ENCODE results near the gene POLR2C. TPM values are rescaled to one million over a fixed set of nuclear protein-coding genes. Genes with fewer than 3 reads are reported as not detected.
A peak's percentile ranks its signal among the peaks of the same experiment; 100 is the strongest.

Gene POLR2C
- total RNA-seq, 1 experiment from 2014 or later: 240 TPM

DNA sequence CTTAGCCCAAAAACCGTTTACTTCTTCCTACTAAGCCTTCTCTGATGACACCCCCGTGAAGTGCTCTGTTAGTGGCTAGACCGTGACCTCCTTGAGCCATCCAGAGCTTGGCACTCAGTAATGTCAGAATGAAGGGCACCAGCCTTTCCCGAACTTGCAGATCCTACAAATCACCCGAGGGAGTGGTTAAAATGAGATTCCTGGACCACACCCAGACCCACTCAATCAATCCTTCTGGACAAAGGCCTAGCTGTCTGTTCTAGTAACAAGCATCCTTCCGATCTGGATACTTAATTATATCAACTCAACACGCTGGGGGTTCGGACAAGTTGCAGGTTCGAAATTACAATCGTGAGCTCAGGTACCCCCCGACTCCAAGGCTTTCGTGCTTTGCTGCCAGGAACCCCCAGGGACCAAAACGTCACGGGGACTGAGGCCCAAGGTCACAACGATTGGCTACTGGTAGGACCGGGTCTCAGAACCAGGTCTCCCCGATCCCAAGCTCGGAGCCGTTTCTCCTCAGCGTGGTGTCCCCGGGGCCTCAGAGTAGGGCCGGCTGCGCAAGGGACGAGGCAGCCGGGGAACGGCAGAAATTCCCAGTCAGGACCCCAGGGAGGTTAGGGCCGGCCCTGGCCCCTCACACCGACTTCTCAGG lies 15.8 kb upstream of the POLR2C start:
- in situ Hi-C loops (cut with HindIII; ENCODE audit: low sequenced_read_pairs): no loop called here
- DNase-seq (ENCODE audit: low spot score): peak; percentile 49

DNA sequence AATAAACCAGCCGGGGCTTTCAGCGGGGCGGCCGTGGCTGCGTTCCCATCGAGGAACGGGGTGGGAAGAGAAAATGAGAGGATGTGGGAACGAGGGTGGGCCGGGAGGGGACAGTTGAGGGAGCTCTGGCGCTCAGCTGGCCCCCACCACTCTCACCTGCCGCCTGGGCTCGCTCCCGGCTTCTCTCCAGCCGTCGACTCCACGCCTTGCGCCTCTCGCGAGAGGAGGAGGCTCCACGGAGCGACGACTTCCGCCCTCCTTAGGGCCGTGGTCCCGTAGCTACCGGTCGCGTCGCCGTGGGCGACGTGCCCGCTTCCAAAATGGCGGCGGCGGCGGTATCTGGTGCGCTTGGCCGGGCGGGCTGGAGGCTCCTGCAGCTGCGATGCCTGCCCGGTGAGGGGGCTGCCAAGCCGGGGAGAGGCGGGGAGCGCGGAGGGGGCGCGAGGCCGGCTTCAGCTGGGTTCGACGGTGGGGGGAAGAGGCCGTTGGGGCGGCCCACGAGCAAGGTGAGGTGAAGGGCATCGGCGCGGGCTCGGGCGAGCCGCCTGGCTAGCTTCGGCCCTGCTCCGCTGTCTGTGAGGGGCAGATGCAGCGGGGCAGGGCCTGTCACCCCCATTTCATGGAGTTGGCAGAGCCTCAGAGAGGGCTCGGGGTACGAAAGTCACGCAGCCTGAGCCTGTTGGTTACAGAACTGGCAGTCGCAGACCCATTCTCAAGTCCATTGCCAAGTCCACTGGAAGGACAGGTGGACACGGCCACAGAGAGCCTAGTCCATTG lies 15.1 kb upstream of the POLR2C start, which contains the start of the genes CIAPIN1 and COQ9:
TSS of gene CIAPIN1 (minus strand) at position 200 of the 777 bp plus-strand sequence. CDS start 6,457 bp downstream, outside the sequence.
TSS of gene COQ9 (plus strand) at position 294 of the 777 bp plus-strand sequence. CDS start at position 321, 27 bp downstream.
- in situ Hi-C loops (cut with HindIII; ENCODE audit: low sequenced_read_pairs): no loop called here
- peak; percentile 94 for DNase-seq (ENCODE audit: low spot score)

GRCh38 chr16:57452021-57452420 lies 10.5 kb upstream of the POLR2C start:
- in situ Hi-C loops (cut with HindIII; ENCODE audit: low sequenced_read_pairs): no loop called here
- DNase-seq (ENCODE audit: low spot score): no peak

GRCh38 chr16:57462978-57463362 lies 491 bp downstream of the POLR2C start:
- DNase-seq (ENCODE audit: low spot score): no peak
- in situ Hi-C loops (cut with HindIII; ENCODE audit: low sequenced_read_pairs): no loop called here

DNA sequence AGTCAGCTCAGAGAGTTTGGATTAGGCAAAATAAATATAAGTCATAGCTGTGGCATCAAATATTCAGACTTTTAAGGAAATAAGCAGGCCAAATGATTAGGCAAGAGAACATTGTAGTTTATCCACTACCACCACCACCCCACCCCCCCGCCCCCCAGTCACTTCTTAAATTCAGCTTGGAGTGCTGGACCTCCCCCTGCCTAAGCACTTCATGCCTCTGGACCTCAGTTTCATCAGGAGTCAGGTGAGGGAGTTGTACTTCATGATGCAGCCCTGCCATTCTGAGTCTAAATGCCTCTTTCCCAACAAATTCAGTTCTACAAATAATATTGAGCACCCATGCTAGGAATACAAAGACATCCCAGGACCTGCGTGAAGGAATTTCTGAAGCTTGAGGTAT lies 2.0 kb downstream of the POLR2C start:
- no peak for DNase-seq (ENCODE audit: low spot score)
- in situ Hi-C loops (cut with HindIII; ENCODE audit: low sequenced_read_pairs): no loop called here

- in situ Hi-C loops (cut with HindIII; ENCODE audit: low sequenced_read_pairs): no loop called here
Observed at GRCh38 chr16:57468346-57468745, 5.9 kb downstream of the POLR2C start.

GRCh38 chr16:57469046-57469445 lies 6.6 kb downstream of the POLR2C start:
- DNase-seq (ENCODE audit: low spot score): no peak
- in situ Hi-C loops (cut with HindIII; ENCODE audit: low sequenced_read_pairs): no loop called here

More at GRCh38 chr16:57468346-57468745, 5.9 kb downstream of the POLR2C start:
- no peak for DNase-seq (ENCODE audit: low spot score)

DNA sequence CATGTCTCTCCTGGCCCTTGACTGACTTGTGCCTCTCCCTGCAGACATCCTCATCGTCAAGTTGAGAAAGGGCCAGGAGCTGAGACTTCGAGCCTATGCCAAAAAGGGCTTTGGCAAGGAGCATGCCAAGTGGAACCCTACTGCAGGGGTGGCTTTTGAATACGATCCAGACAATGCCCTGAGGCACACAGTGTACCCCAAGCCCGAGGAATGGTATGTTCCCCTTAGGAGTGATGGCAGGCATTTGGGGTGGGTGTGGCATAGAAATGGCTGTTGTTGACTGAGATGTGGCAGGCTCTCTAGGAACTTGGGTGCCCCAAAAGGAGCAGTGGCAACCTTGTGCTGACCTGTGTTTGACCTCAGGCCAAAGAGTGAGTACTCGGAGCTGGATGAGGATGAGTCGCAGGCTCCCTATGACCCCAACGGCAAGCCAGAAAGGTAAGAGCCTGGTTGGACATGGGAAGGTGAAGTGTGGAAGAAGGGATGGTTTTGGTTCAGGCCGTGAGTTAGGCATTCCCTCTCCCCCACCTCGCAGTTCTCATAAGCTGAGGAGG lies 7.5 kb downstream of the POLR2C start:
- no peak for DNase-seq (ENCODE audit: low spot score)
- in situ Hi-C loops (cut with HindIII; ENCODE audit: low sequenced_read_pairs): no loop called here

- in situ Hi-C loops (cut with HindIII; ENCODE audit: low sequenced_read_pairs): no loop called here
- no peak for DNase-seq (ENCODE audit: low spot score)
Observed at GRCh38 chr16:57470711-57471110, 8.2 kb downstream of the POLR2C start.

GRCh38 chr16:57471209-57471608 lies 8.7 kb downstream of the POLR2C start:
- DNase-seq (ENCODE audit: low spot score): no peak
- in situ Hi-C loops (cut with HindIII; ENCODE audit: low sequenced_read_pairs): no loop called here

GRCh38 chr16:57471852-57472664 lies 9.6 kb downstream of the POLR2C start:
- DNase-seq (ENCODE audit: low spot score): no peak
- in situ Hi-C loops (cut with HindIII; ENCODE audit: low sequenced_read_pairs): no loop called here

DNA sequence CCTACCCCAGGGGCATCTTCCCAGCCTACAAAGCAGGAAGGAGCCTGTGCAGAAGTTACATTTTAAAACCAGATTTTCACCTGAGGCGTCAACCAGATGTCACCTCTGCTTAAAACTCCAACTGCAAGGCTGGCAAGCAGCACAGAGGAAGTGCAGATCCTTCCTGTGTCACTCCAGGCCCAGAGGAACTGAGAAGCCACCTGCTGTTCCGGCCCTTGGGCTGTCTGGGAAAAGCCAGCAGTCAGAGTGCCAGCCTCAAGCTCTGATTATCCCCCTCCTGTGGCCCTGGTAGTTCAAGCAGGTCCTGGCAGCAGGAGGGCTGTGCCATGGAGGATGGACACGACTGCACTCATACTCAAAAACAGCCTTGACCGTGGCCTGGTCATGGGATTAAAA lies 10.2 kb downstream of the POLR2C start:
- DNase-seq (ENCODE audit: low spot score): no peak
- in situ Hi-C loops (cut with HindIII; ENCODE audit: low sequenced_read_pairs): no loop called here

- in situ Hi-C loops (cut with HindIII; ENCODE audit: low sequenced_read_pairs): no loop called here
Observed at GRCh38 chr16:57473176-57473840, 10.8 kb downstream of the POLR2C start.

GRCh38 chr16:57473906-57474305 lies 11.4 kb downstream of the POLR2C start:
- in situ Hi-C loops (cut with HindIII; ENCODE audit: low sequenced_read_pairs): no loop called here
- DNase-seq (ENCODE audit: low spot score): no peak

More at GRCh38 chr16:57473176-57473840, 10.8 kb downstream of the POLR2C start:
- DNase-seq (ENCODE audit: low spot score): no peak

GRCh38 chr16:57474671-57475661 lies 12.5 kb downstream of the POLR2C start:
- in situ Hi-C loops (cut with HindIII; ENCODE audit: low sequenced_read_pairs): no loop called here
- DNase-seq (ENCODE audit: low spot score): no peak

DNA sequence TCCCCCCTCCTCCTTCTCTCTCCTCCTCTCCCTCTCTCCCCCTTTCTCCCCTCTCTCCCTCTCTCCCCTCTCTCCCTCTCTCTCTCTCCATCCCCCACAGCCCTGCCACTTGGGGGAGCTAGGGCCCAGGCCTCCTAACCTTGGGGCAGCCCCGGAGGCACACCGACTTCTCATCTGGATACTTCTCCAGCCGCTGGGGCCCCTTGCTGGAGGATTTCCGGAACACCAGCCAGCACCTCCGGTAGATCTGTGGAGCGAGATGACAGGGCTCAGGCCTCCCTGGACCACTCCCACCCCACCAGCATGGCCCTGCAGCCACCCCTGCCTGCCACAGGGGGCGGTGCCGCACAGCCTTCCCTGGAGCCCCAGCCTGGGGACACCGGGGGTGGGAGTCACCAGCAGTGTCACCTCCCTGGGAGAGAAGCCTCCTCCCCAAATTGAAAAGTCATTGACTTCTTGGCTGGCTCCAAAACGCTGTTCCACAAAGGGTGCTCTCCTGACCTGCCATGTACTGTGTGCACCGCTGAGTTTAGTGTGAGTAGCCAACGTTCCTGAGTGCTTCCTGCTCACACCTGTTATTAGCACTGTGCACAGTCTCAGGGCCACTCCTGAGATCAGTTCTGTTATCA lies 13.3 kb downstream of the POLR2C start:
- DNase-seq (ENCODE audit: low spot score): peak; percentile 46
- in situ Hi-C loops (cut with HindIII; ENCODE audit: low sequenced_read_pairs): no loop called here
